Activated naive CD4-positive, alpha-beta T cell treated with anti-CD3 and anti-CD28 coated beads, Interleukin-2, amount 10 ng/mL, durations not matched to agents 7 days and 5 days (primary cell): ENCODE measurements around the gene TFPI.

Source experiments
- CTCF ChIA-PET: fragments of 350-600 bp; sonication (Branson Sonifier 250); formaldehyde crosslinking; loops from one replicate; lab custom pipeline; 2021; ENCODE audit warnings: antibody characterized with exemption; lab: Charles Lee
- DNase-seq: peaks from one replicate; pipeline ENCODE4 v3.0.0-alpha.2; 2020
- H3K27ac Mint-ChIP-seq: one replicate; pipeline ENCODE4 v1.8.0; 2021; ENCODE audit warnings: mild to moderate bottlenecking, moderate library complexity, mixed read lengths
- H3K27me3 Mint-ChIP-seq: one replicate; pipeline ENCODE4 v1.8.0; 2021; ENCODE audit warnings: mild to moderate bottlenecking, mixed read lengths
- H3K36me3 Mint-ChIP-seq: one replicate; pipeline ENCODE4 v1.8.0; 2021; ENCODE audit warnings: mixed read lengths
- H3K4me1 Mint-ChIP-seq: one replicate; pipeline ENCODE4 v1.8.0; 2021; ENCODE audit warnings: mixed read lengths
- H3K4me3 Mint-ChIP-seq: one replicate; pipeline ENCODE4 v1.8.0; 2021; ENCODE audit warnings: mild to moderate bottlenecking, moderate library complexity, mixed read lengths
- H3K9me3 Mint-ChIP-seq: one replicate; pipeline ENCODE4 v1.8.0; 2021; ENCODE audit warnings: mixed read lengths

The TFPI gene

GRCh38 chr2:187497858-187498463 lies 56.3 kb downstream of the TFPI start:
- H3K27me3 Mint-ChIP-seq = no peaks in the 10 kb centered on the region
- H3K4me1 Mint-ChIP-seq = no peaks in the 10 kb centered on the region
- H3K4me3 Mint-ChIP-seq = no peak overlapping the region
- no peak for DNase-seq
- peaks cover 2% of the 10 kb centered on the region for H3K9me3 Mint-ChIP-seq
- CTCF ChIA-PET = interaction anchor here (6.2 kb wide), 1 partner anchor 83 kb away, joined by 117 read pairs; no protein-coding TSS in a partner anchor
- H3K36me3 Mint-ChIP-seq = no peaks in the 10 kb centered on the region
- no peak overlapping the region for H3K27ac Mint-ChIP-seq

GRCh38 chr2:187497140-187497539 lies 57.1 kb downstream of the TFPI start:
- no peaks in the 10 kb centered on the region for H3K4me1 Mint-ChIP-seq
- H3K27ac Mint-ChIP-seq = no peak overlapping the region
- DNase-seq = no peak
- CTCF ChIA-PET = no interaction called here
- peaks cover 2% of the 10 kb centered on the region for H3K9me3 Mint-ChIP-seq
- H3K4me3 Mint-ChIP-seq = no peak overlapping the region
- no peaks in the 10 kb centered on the region for H3K36me3 Mint-ChIP-seq
- no peaks in the 10 kb centered on the region for H3K27me3 Mint-ChIP-seq

- CTCF ChIA-PET = interaction anchor here (0.9 kb wide), 1 partner anchor 85 kb away, joined by 3 read pairs; no protein-coding TSS in a partner anchor
- DNase-seq = no peak
- H3K36me3 Mint-ChIP-seq = no peaks in the 10 kb centered on the region
Observed at GRCh38 chr2:187495324-187495723, 58.9 kb downstream of the TFPI start.

GRCh38 chr2:187493877-187494568 lies 60.2 kb downstream of the TFPI start:
- no peak for DNase-seq
- Mint-ChIP-seq H3K36me3 (no peaks in the 10 kb centered on the region), H3K4me3 (no peak overlapping the region), H3K27me3 (no peaks in the 10 kb centered on the region), H3K27ac (no peak overlapping the region), H3K9me3 (peaks cover 2% of the 10 kb centered on the region), H3K4me1 (no peaks in the 10 kb centered on the region)
- CTCF ChIA-PET = no interaction called here

More at GRCh38 chr2:187495324-187495723, 58.9 kb downstream of the TFPI start:
- Mint-ChIP-seq H3K9me3 (peaks cover 2% of the 10 kb centered on the region), H3K4me1 (no peaks in the 10 kb centered on the region), H3K4me3 (no peak overlapping the region), H3K27me3 (no peaks in the 10 kb centered on the region), H3K27ac (no peak overlapping the region)

- H3K36me3 Mint-ChIP-seq = no peaks in the 10 kb centered on the region
- H3K27ac Mint-ChIP-seq = no peak overlapping the region
- H3K9me3 Mint-ChIP-seq = peaks cover 2% of the 10 kb centered on the region
- no peaks in the 10 kb centered on the region for H3K27me3 Mint-ChIP-seq
- DNase-seq = no peak
- H3K4me1 Mint-ChIP-seq = no peaks in the 10 kb centered on the region
- H3K4me3 Mint-ChIP-seq = no peak overlapping the region
- CTCF ChIA-PET = interaction anchor here (1.2 kb wide), 1 partner anchor 88 kb away, joined by 4 read pairs; no protein-coding TSS in a partner anchor
Observed at GRCh38 chr2:187493180-187493579, 61.1 kb downstream of the TFPI start.

GRCh38 chr2:187486241-187486640 lies 68.0 kb downstream of the TFPI start:
- H3K36me3 Mint-ChIP-seq = no peaks in the 10 kb centered on the region
- H3K27ac Mint-ChIP-seq = no peak overlapping the region
- no peaks in the 10 kb centered on the region for H3K27me3 Mint-ChIP-seq
- no peak for DNase-seq
- no peaks in the 10 kb centered on the region for H3K4me1 Mint-ChIP-seq
- CTCF ChIA-PET = no interaction called here
- no peaks in the 10 kb centered on the region for H3K9me3 Mint-ChIP-seq
- no peak overlapping the region for H3K4me3 Mint-ChIP-seq

GRCh38 chr2:187485523-187485922 lies 68.7 kb downstream of the TFPI start:
- no peaks in the 10 kb centered on the region for H3K27me3 Mint-ChIP-seq
- H3K9me3 Mint-ChIP-seq = no peaks in the 10 kb centered on the region
- H3K4me1 Mint-ChIP-seq = no peaks in the 10 kb centered on the region
- CTCF ChIA-PET = no interaction called here
- H3K27ac Mint-ChIP-seq = no peak overlapping the region
- no peak for DNase-seq
- no peaks in the 10 kb centered on the region for H3K36me3 Mint-ChIP-seq
- no peak overlapping the region for H3K4me3 Mint-ChIP-seq

GRCh38 chr2:187483537-187483936 lies 70.7 kb downstream of the TFPI start:
- DNase-seq = no peak
- no peak overlapping the region for H3K27ac Mint-ChIP-seq
- H3K9me3 Mint-ChIP-seq = no peaks in the 10 kb centered on the region
- no peaks in the 10 kb centered on the region for H3K36me3 Mint-ChIP-seq
- H3K4me1 Mint-ChIP-seq = no peaks in the 10 kb centered on the region
- no peaks in the 10 kb centered on the region for H3K27me3 Mint-ChIP-seq
- CTCF ChIA-PET = no interaction called here
- H3K4me3 Mint-ChIP-seq = no peak overlapping the region

GRCh38 chr2:187482796-187483195 lies 71.4 kb downstream of the TFPI start:
- DNase-seq = no peak
- no peaks in the 10 kb centered on the region for H3K36me3 Mint-ChIP-seq
- CTCF ChIA-PET = no interaction called here
- H3K4me1 Mint-ChIP-seq = no peaks in the 10 kb centered on the region
- H3K27ac Mint-ChIP-seq = no peak overlapping the region
- H3K27me3 Mint-ChIP-seq = no peaks in the 10 kb centered on the region
- H3K4me3 Mint-ChIP-seq = no peak overlapping the region
- H3K9me3 Mint-ChIP-seq = no peaks in the 10 kb centered on the region

- CTCF ChIA-PET = no interaction called here
- Mint-ChIP-seq H3K27ac (no peak overlapping the region), H3K27me3 (no peaks in the 10 kb centered on the region), H3K4me3 (no peak overlapping the region), H3K4me1 (no peaks in the 10 kb centered on the region), H3K36me3 (no peaks in the 10 kb centered on the region), H3K9me3 (no peaks in the 10 kb centered on the region)
- no peak for DNase-seq
Observed at GRCh38 chr2:187481543-187481942, 72.7 kb downstream of the TFPI start.

- Mint-ChIP-seq H3K27me3 (no peaks in the 10 kb centered on the region), H3K9me3 (no peaks in the 10 kb centered on the region), H3K4me1 (no peaks in the 10 kb centered on the region), H3K27ac (no peak overlapping the region), H3K36me3 (no peaks in the 10 kb centered on the region), H3K4me3 (no peak overlapping the region)
- no peak for DNase-seq
- CTCF ChIA-PET = no interaction called here
Observed at GRCh38 chr2:187478719-187479118, 75.5 kb downstream of the TFPI start.

GRCh38 chr2:187477051-187477450 lies 77.2 kb downstream of the TFPI start:
- no peaks in the 10 kb centered on the region for H3K27me3 Mint-ChIP-seq
- H3K36me3 Mint-ChIP-seq = no peaks in the 10 kb centered on the region
- CTCF ChIA-PET = no interaction called here
- H3K4me3 Mint-ChIP-seq = no peak overlapping the region
- H3K27ac Mint-ChIP-seq = no peak overlapping the region
- DNase-seq = no peak
- H3K9me3 Mint-ChIP-seq = no peaks in the 10 kb centered on the region
- no peaks in the 10 kb centered on the region for H3K4me1 Mint-ChIP-seq

- CTCF ChIA-PET = no interaction called here
- Mint-ChIP-seq H3K4me3 (no peak overlapping the region), H3K9me3 (no peaks in the 10 kb centered on the region), H3K27ac (no peak overlapping the region), H3K4me1 (no peaks in the 10 kb centered on the region), H3K36me3 (no peaks in the 10 kb centered on the region), H3K27me3 (no peaks in the 10 kb centered on the region)
- DNase-seq = no peak
Observed at GRCh38 chr2:187475499-187476248, 78.6 kb downstream of the TFPI start.

GRCh38 chr2:187470698-187471097 lies 83.5 kb downstream of the TFPI start:
- Mint-ChIP-seq H3K9me3 (no peaks in the 10 kb centered on the region), H3K27me3 (no peaks in the 10 kb centered on the region), H3K27ac (no peak overlapping the region), H3K4me1 (no peaks in the 10 kb centered on the region), H3K36me3 (no peaks in the 10 kb centered on the region), H3K4me3 (no peak overlapping the region)
- no peak for DNase-seq
- CTCF ChIA-PET = no interaction called here
